Endodermal cell (in vitro differentiated cells): ENCODE data around the gene C1QTNF12. TPM values are rescaled to one million over a fixed set of nuclear protein-coding genes. Genes with fewer than 3 reads are reported as not detected.

ENCODE experiments used
- DNase-seq: peaks from one replicate; pipeline ENCODE4 v3.0.0-alpha.2; 2017
- H3K27ac ChIP-seq: 2 replicates; pipeline ENCODE4 v1.5.1; 2013; ENCODE audit warnings: mild to moderate bottlenecking, low read depth, low read length, moderate library complexity
- H3K27me3 ChIP-seq: 2 replicates; pipeline ENCODE4 v1.6.1; 2013; ENCODE audit warnings: mild to moderate bottlenecking, low read length, moderate library complexity; ENCODE audit not compliant: insufficient read depth, control insufficient read depth, poor library complexity, severe bottlenecking
- H3K36me3 ChIP-seq: 2 replicates; pipeline ENCODE4 v1.7.0; 2013; ENCODE audit warnings: mild to moderate bottlenecking, low read length, moderate library complexity; ENCODE audit not compliant: control insufficient read depth, insufficient read depth
- H3K4me1 ChIP-seq: one replicate; pipeline ENCODE4 v1.7.0; 2013; ENCODE audit warnings: low read length; ENCODE audit not compliant: control insufficient read depth, insufficient read depth
- H3K4me3 ChIP-seq: 2 replicates; pipeline ENCODE4 v1.5.1; 2013; ENCODE audit warnings: mild to moderate bottlenecking, low read length, moderate library complexity
- H3K9ac ChIP-seq: 2 replicates; pipeline ENCODE4 v1.6.1; 2013; ENCODE audit warnings: mild to moderate bottlenecking, low read length, moderate library complexity; ENCODE audit not compliant: poor library complexity, severe bottlenecking; ENCODE audit errors: extremely low read depth
- H3K9me3 ChIP-seq: 2 replicates; pipeline ENCODE4 v1.6.1; 2013; ENCODE audit warnings: mild to moderate bottlenecking, low read length, moderate library complexity; ENCODE audit not compliant: control insufficient read depth
- H3K27ac Mint-ChIP-seq: 2 replicates; pipeline ENCODE4 v1.8.0; 2020; ENCODE audit warnings: mixed read lengths
- H3K27me3 Mint-ChIP-seq: 2 replicates; pipeline ENCODE4 v1.8.0; 2021; ENCODE audit warnings: mild to moderate bottlenecking, mixed read lengths; ENCODE audit not compliant: insufficient read depth
- H3K36me3 Mint-ChIP-seq: 2 replicates; pipeline ENCODE4 v1.8.0; 2020; ENCODE audit warnings: low read depth, mixed read lengths
- H3K4me1 Mint-ChIP-seq: 2 replicates; pipeline ENCODE4 v1.8.0; 2020; ENCODE audit warnings: mixed read lengths
- H3K4me3 Mint-ChIP-seq: 2 replicates; pipeline ENCODE4 v1.8.0; 2020; ENCODE audit warnings: mild to moderate bottlenecking, moderate library complexity, mixed read lengths
- H3K9me3 Mint-ChIP-seq: 2 replicates; pipeline ENCODE4 v1.8.0; 2020; ENCODE audit warnings: mild to moderate bottlenecking, mixed read lengths
- WGBS, 2 experiments: methylation state at CpG; one replicate each; pipeline versions ENCODE4 v1.1.5 to v1.1.7; 2013; ENCODE audit warnings: missing lambda C conversion rate in 2 of 2, mixed read lengths in 1 of 2; ENCODE audit not compliant: insufficient coverage in 1 of 2, insufficient read length in 1 of 2; 5-methylcytosine and 5-hydroxymethylcytosine counted together
- total RNA-seq, 2 donors: library from RNA; stranded (reverse); fragmentation: NEBNext Ultra II Directional in 1 of 2; extraction: Animal tissue kit (Norgen Biotek cat#: 25700) in 1 of 2; gene quantifications; 2 replicates in 1 of 2; 3 replicates in 1 of 2; pipeline ENCODE4 v1.2.1, GENCODE V29; 2021
- TF ChIP-seq, protein P1 (sequence below): fragments of 200-600 bp; sonication (generic); conservative IDR thresholded peaks from 2 replicates; pipeline ENCODE4 v1.5.0; 2021; ENCODE audit warnings: antibody characterized with exemption, mild to moderate bottlenecking

C1QTNF12 gene
- total RNA-seq, 2 donors from 2014 or later, result 8.1 to 13.5 TPM

DNA sequence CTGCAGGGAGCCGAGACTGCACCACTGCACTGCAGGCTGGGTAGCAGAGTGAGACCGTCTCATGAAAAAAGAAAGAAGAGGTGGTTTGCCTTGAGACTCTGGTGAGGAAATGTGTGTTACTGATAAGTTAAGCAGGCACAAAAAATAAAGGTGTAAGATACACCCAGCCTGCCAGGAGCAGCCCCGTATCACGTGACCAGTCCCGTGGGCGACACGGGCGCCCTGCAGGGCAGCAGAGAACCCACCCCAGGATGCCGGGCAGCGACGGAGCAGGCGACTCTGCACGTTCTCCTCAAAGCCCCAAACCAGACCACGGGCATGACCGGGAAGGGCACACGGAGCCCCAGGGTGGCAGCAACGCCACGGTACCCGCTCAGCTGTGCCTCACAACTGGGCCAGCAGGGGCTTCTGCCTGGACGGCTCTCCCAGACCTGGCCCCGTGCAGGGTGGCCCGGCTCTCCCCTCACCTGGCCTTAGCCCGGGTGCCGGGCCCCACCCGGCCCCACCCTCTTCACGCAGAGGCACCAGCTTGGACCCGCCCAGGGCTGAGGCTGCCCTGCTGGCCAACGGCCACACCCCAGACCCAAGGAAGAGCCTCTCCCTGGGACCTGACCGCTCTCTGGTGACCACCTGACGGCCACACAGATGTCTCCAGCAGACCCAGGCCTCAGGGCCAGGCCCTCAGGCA is 24.5 kb downstream of the C1QTNF12 start:
- Histone ChIP-seq H3K4me3 (no peak overlapping the region), H3K9me3 (no peaks in the 10 kb centered on the region), H3K27me3 (no peaks in the 10 kb centered on the region), H3K27ac (no peak overlapping the region), H3K4me1 (no peaks in the 10 kb centered on the region), H3K36me3 (peaks cover 32% of the 10 kb centered on the region), H3K9ac (no peak overlapping the region)
- TF ChIP-seq, protein P1, sequence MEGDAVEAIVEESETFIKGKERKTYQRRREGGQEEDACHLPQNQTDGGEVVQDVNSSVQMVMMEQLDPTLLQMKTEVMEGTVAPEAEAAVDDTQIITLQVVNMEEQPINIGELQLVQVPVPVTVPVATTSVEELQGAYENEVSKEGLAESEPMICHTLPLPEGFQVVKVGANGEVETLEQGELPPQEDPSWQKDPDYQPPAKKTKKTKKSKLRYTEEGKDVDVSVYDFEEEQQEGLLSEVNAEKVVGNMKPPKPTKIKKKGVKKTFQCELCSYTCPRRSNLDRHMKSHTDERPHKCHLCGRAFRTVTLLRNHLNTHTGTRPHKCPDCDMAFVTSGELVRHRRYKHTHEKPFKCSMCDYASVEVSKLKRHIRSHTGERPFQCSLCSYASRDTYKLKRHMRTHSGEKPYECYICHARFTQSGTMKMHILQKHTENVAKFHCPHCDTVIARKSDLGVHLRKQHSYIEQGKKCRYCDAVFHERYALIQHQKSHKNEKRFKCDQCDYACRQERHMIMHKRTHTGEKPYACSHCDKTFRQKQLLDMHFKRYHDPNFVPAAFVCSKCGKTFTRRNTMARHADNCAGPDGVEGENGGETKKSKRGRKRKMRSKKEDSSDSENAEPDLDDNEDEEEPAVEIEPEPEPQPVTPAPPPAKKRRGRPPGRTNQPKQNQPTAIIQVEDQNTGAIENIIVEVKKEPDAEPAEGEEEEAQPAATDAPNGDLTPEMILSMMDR, result no peak
- DNase-seq, result no peak
- H3K9me3 Mint-ChIP-seq, result no peaks in the 10 kb centered on the region
- WGBS, 2 experiments, result 95 to 98% methylated on average over 18 to 30 of the region's 30 CpGs
- H3K36me3 Mint-ChIP-seq, result peaks cover 52% of the 10 kb centered on the region
- H3K4me3 Mint-ChIP-seq, result no peak overlapping the region
- no peaks in the 10 kb centered on the region for H3K27me3 Mint-ChIP-seq
- H3K4me1 Mint-ChIP-seq, result no peaks in the 10 kb centered on the region
- H3K27ac Mint-ChIP-seq, result no peak overlapping the region

DNA sequence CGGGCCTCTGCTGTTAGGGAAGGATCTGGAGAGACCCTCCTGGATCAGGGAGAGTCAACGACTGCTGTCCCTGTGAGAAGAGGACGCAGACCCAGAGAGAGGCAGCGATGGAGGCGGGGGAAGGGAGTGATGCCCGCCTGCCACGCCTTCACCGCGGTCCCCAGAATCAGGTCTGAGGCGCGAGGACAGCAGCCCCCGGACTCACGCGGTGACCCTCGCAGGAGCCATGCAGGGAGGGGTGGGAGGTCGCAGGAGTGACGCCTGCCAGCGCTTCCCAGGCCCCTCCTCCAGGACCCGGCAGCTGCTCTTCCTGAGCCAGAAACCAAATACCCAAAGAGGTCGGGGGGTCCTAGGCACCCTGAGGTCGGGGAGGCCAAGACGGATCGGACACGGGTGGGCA is 26.3 kb downstream of the C1QTNF12 start:
- H3K4me1 Mint-ChIP-seq, result no peaks in the 10 kb centered on the region
- H3K27ac Mint-ChIP-seq, result no peak overlapping the region
- 93 to 97% methylated on average over 15 to 24 of the region's 24 CpGs for WGBS, 2 experiments
- H3K9me3 ChIP-seq, result no peaks in the 10 kb centered on the region
- TF ChIP-seq, protein P1, result no peak
- no peaks in the 10 kb centered on the region for H3K9me3 Mint-ChIP-seq
- H3K4me1 ChIP-seq, result no peaks in the 10 kb centered on the region
- no peak overlapping the region for H3K4me3 ChIP-seq
- H3K27me3 ChIP-seq, result no peaks in the 10 kb centered on the region
- no peak overlapping the region for H3K4me3 Mint-ChIP-seq
- DNase-seq, result no peak
- H3K36me3 ChIP-seq, result peaks cover 38% of the 10 kb centered on the region
- H3K27ac ChIP-seq, result no peak overlapping the region
- no peak overlapping the region for H3K9ac ChIP-seq
- peaks cover 44% of the 10 kb centered on the region for H3K36me3 Mint-ChIP-seq
- H3K27me3 Mint-ChIP-seq, result no peaks in the 10 kb centered on the region

DNA sequence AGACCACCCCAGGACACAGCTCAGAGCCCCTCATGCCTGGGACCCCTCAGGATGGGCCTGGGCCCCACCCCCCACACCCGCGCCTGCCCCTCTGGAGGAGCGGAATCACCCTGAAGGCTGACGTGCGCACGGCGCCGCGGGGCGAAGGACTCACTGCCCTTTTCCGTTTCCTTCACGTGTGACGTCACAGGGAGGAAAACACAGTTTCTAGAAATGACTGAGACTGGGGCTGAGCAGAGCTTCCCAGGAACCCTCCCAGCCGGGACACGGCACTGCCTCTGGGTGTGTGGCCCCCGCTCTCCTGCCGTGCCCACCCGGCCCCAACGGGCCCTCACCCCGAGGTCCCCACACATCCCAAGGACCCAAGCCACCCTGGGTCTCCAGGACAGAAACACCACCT is 27.2 kb downstream of the C1QTNF12 start:
- Histone ChIP-seq H3K9me3 (no peaks in the 10 kb centered on the region), H3K4me3 (no peak overlapping the region), H3K27me3 (no peaks in the 10 kb centered on the region), H3K36me3 (peaks cover 32% of the 10 kb centered on the region), H3K9ac (no peak overlapping the region), H3K4me1 (no peaks in the 10 kb centered on the region), H3K27ac (no peak overlapping the region)
- Mint-ChIP-seq H3K36me3 (peaks cover 38% of the 10 kb centered on the region), H3K27me3 (no peaks in the 10 kb centered on the region), H3K9me3 (no peaks in the 10 kb centered on the region), H3K4me3 (no peak overlapping the region), H3K4me1 (no peaks in the 10 kb centered on the region), H3K27ac (no peak overlapping the region)
- no peak for DNase-seq
- TF ChIP-seq, protein P1, result no peak
- WGBS, 2 experiments, result 97% methylated on average over 17 to 20 of the region's 20 CpGs
